Mesendoderm (in vitro differentiated cells): ENCODE data around the gene TNFSF10.

Experiments used
- DNase-seq: peaks from one replicate; pipeline ENCODE4 v3.0.0; 2013
- H2AK5ac ChIP-seq: 2 replicates; pipeline ENCODE4 v1.6.1; 2013; ENCODE audit warnings: low read length, inconsistent platforms
- H2BK120ac ChIP-seq: 2 replicates; pipeline ENCODE4 v1.6.1; 2013; ENCODE audit warnings: low read depth, mild to moderate bottlenecking, low read length, moderate library complexity, mixed read lengths
- H2BK15ac ChIP-seq: replicated peaks from 2 replicates; pipeline ENCODE4 v1.6.1; 2013; ENCODE audit warnings: low read depth, mild to moderate bottlenecking, moderate library complexity
- H2BK5ac ChIP-seq: 2 replicates; pipeline ENCODE4 v1.6.1; 2013; ENCODE audit warnings: low read length, inconsistent platforms
- H3K18ac ChIP-seq: 2 replicates; pipeline ENCODE4 v1.6.1; 2013; ENCODE audit warnings: mild to moderate bottlenecking, low read length, mixed read lengths
- H3K23ac ChIP-seq: one replicate; pipeline ENCODE4 v1.6.1; 2013; ENCODE audit warnings: low read length
- H3K27ac ChIP-seq: 2 replicates; pipeline ENCODE4 v1.5.1; 2013; ENCODE audit warnings: low read depth, mild to moderate bottlenecking, inconsistent platforms, low read length, moderate library complexity
- H3K27me3 ChIP-seq: 2 replicates; pipeline ENCODE4 v1.6.1; 2013; ENCODE audit warnings: low read length, control low read depth, mild to moderate bottlenecking, inconsistent platforms; ENCODE audit not compliant: insufficient read depth, poor library complexity
- H3K36me3 ChIP-seq: 2 replicates; pipeline ENCODE4 v1.6.1; 2013; ENCODE audit warnings: low read length, inconsistent platforms; ENCODE audit not compliant: control insufficient read depth, insufficient read depth
- H3K4ac ChIP-seq: one replicate; pipeline ENCODE4 v1.6.1; 2013; ENCODE audit warnings: low read depth, mild to moderate bottlenecking, low read length, moderate library complexity
- H3K4me1 ChIP-seq: 2 replicates; pipeline ENCODE4 v1.6.1; 2013; ENCODE audit warnings: low read depth, low read length, inconsistent platforms; ENCODE audit not compliant: control insufficient read depth
- H3K4me2 ChIP-seq: 2 replicates; pipeline ENCODE4 v1.6.1; 2013; ENCODE audit warnings: low read length
- H3K4me3 ChIP-seq: 2 replicates; pipeline ENCODE4 v1.5.1; 2013; ENCODE audit warnings: mild to moderate bottlenecking, low read length
- H3K56ac ChIP-seq: one replicate; pipeline ENCODE4 v1.6.1; 2013; ENCODE audit warnings: low read length
- H3K79me1 ChIP-seq: 2 replicates; pipeline ENCODE4 v1.6.1; 2013; ENCODE audit warnings: low read length, inconsistent platforms
- H3K79me2 ChIP-seq: 2 replicates; pipeline ENCODE4 v1.6.1; 2013; ENCODE audit warnings: mild to moderate bottlenecking, low read length; ENCODE audit not compliant: control insufficient read depth, insufficient read depth
- H3K9ac ChIP-seq: 2 replicates; pipeline ENCODE4 v1.6.1; 2013; ENCODE audit warnings: low read length, inconsistent platforms
- H4K5ac ChIP-seq: one replicate; pipeline ENCODE4 v1.6.1; 2013; ENCODE audit warnings: low read length
- H4K8ac ChIP-seq: one replicate; pipeline ENCODE4 v1.6.1; 2013; ENCODE audit warnings: low read depth, mild to moderate bottlenecking, control low read depth, low read length, moderate library complexity
- WGBS: extraction: QIAGEN DNeasy Blood & Tissue Kit; methylation state at CpG from one replicate; pipeline ENCODE4 v1.1.7; 2013; ENCODE audit warnings: low lambda C conversion rate, missing lambda C conversion rate; ENCODE audit not compliant: insufficient coverage; ENCODE audit errors: extremely low coverage; 5-methylcytosine and 5-hydroxymethylcytosine counted together

Gene TNFSF10

DNA sequence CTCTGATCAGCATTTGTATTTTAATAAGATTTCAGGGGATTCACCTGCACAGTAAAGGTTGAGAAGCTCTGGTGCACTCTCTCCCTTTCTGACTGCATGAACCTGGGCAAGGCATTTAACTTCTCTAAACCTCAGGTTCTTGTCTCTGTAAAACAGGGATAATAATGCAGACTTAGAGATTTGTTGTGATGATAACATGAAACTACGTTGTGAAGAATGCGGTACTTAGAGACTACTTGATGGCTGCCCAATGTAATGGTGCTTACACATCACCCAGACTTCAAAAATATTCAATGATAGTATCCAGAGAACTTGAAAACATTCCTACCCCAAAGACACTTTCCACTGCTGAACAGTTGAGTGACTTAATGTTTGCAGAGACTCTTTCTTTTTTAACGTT, 19.8 kb upstream of the TNFSF10 start:
- H3K23ac ChIP-seq, result no peak overlapping the region
- no peak overlapping the region for H2BK120ac ChIP-seq
- H3K56ac ChIP-seq, result no peak overlapping the region
- H4K8ac ChIP-seq, result no peak overlapping the region
- H3K4ac ChIP-seq, result no peak overlapping the region
- no peak overlapping the region for H3K18ac ChIP-seq
- H3K79me2 ChIP-seq, result no peaks in the 10 kb centered on the region
- no peak overlapping the region for H2BK5ac ChIP-seq
- no peaks in the 10 kb centered on the region for H3K27me3 ChIP-seq
- no peak overlapping the region for H2BK15ac ChIP-seq
- no CpG with 5 or more reads among the region's 3 CpGs for WGBS
- H3K4me1 ChIP-seq, result no peaks in the 10 kb centered on the region
- no peaks in the 10 kb centered on the region for H3K79me1 ChIP-seq
- no peak overlapping the region for H4K5ac ChIP-seq
- no peak for DNase-seq
- H3K27ac ChIP-seq, result no peak overlapping the region
- no peaks in the 10 kb centered on the region for H3K36me3 ChIP-seq
- H3K4me2 ChIP-seq, result no peak overlapping the region
- H3K9ac ChIP-seq, result no peak overlapping the region
- H3K4me3 ChIP-seq, result no peak overlapping the region
- no peak overlapping the region for H2AK5ac ChIP-seq

- Histone ChIP-seq H2AK5ac (no peak overlapping the region), H3K4me1 (no peaks in the 10 kb centered on the region), H3K79me2 (no peaks in the 10 kb centered on the region), H3K79me1 (no peaks in the 10 kb centered on the region), H2BK120ac (no peak overlapping the region), H3K23ac (no peak overlapping the region), H2BK5ac (no peak overlapping the region), H3K4me2 (no peak overlapping the region), H3K4ac (no peak overlapping the region), H3K27ac (no peak overlapping the region), H3K9ac (no peak overlapping the region), H3K56ac (no peak overlapping the region), H3K4me3 (no peak overlapping the region), H3K27me3 (no peaks in the 10 kb centered on the region), H3K36me3 (no peaks in the 10 kb centered on the region), H4K8ac (no peak overlapping the region), H2BK15ac (no peak overlapping the region), H3K18ac (no peak overlapping the region), H4K5ac (no peak overlapping the region)
- DNase-seq, result no peak
Observed at GRCh38 chr3:172541945-172542488, 18.8 kb upstream of the TNFSF10 start.

DNA sequence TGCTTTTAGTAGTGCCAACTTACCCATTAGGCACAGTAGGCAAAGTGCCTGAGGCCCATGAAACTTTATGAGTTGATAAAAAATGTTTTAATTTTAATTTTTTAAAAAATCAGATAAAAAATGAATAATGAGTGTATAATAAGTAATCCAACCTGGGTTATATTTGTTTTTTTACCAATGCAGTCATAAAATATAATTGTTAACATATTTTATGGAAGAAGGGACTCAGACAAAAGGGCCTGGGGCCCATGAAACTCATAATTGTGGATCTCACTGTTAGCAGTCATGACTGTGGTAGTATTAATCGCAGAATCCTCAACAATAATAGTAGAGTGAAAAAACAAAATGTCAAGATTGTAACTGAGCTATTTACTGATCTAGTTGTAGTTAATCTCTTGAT, 16.8 kb upstream of the TNFSF10 start:
- DNase-seq, result no peak
- Histone ChIP-seq H3K4ac (no peak overlapping the region), H3K4me1 (no peaks in the 10 kb centered on the region), H3K18ac (no peak overlapping the region), H2BK5ac (no peak overlapping the region), H2BK120ac (no peak overlapping the region), H3K4me2 (no peak overlapping the region), H3K79me2 (no peaks in the 10 kb centered on the region), H3K36me3 (no peaks in the 10 kb centered on the region), H4K5ac (no peak overlapping the region), H3K4me3 (no peak overlapping the region), H2BK15ac (no peak overlapping the region), H2AK5ac (no peak overlapping the region), H3K9ac (no peak overlapping the region), H3K79me1 (no peaks in the 10 kb centered on the region), H3K27me3 (no peaks in the 10 kb centered on the region), H3K27ac (no peak overlapping the region), H3K56ac (no peak overlapping the region), H4K8ac (no peak overlapping the region), H3K23ac (no peak overlapping the region)
- WGBS, result no CpG with 5 or more reads among the region's 1 CpG

DNA sequence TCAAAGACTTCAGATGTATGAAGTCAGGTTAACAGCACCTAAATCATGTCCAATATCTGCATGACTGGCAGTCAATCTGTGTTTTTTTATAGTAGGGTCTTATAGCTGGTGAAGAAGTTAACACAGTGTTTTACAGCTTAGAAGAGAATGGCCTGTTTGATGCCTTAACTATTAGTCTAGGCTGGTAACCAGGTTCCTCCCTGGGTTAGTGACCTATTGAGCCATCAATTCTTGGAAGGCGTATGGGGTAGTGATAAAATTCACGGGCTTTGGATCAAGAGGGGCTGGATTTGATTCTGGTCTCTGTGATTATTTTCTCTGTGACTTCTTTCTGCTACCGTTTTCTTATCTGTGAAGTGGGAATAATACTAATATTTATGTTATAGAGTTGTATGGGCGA, 16.0 kb upstream of the TNFSF10 start:
- H4K8ac ChIP-seq, result no peak overlapping the region
- no peaks in the 10 kb centered on the region for H3K79me2 ChIP-seq
- H3K18ac ChIP-seq, result no peak overlapping the region
- no peak overlapping the region for H2BK120ac ChIP-seq
- no peak overlapping the region for H2AK5ac ChIP-seq
- H3K27me3 ChIP-seq, result no peaks in the 10 kb centered on the region
- no peak overlapping the region for H3K56ac ChIP-seq
- H2BK15ac ChIP-seq, result no peak overlapping the region
- DNase-seq, result no peak
- no peaks in the 10 kb centered on the region for H3K36me3 ChIP-seq
- H3K4ac ChIP-seq, result no peak overlapping the region
- H3K9ac ChIP-seq, result no peak overlapping the region
- H3K27ac ChIP-seq, result no peak overlapping the region
- H3K4me3 ChIP-seq, result no peak overlapping the region
- H4K5ac ChIP-seq, result no peak overlapping the region
- no peak overlapping the region for H2BK5ac ChIP-seq
- H3K23ac ChIP-seq, result no peak overlapping the region
- no CpG with 5 or more reads among the region's 4 CpGs for WGBS
- H3K4me1 ChIP-seq, result no peaks in the 10 kb centered on the region
- H3K4me2 ChIP-seq, result no peak overlapping the region
- H3K79me1 ChIP-seq, result no peaks in the 10 kb centered on the region

DNA sequence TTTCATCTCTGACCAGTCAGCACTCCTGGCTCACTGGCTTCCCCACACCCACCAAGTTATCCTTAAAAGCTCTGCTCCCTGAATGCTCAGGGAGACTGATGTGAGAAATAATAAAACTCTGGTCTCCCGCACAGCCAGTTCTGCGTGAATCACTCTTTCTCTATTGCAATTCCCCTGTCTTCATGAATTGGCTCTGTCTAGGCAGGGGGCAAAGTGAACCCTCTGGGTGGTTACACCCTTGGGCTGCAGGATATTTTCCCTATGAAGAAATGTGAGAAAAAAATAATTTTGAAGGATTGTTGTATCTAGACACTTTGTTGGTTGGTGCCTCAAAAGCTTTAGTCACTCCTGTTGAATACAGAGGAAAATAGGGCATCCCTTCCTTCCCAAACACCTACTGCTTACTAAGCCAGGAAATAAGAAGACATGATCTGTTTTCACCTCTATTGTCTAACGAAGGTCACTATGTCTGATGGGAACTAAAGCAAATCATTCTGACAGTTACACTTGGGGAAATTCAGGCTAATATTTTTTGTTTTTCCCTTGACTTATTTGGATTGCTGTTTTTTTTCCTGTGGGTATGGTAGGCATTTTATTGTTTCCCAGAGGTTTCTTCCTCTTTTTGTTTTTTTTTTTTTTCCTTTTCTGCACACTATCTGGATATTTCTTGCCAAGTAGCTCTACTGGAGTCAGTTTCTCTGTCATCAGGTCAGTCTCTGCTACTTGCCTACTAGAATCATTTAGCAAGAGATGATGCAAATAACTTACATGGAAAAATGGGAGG, 15.3 kb upstream of the TNFSF10 start:
- Histone ChIP-seq H3K27me3 (no peaks in the 10 kb centered on the region), H3K79me1 (no peaks in the 10 kb centered on the region)
- no peak for DNase-seq

More for the DNA sequence above, 15.3 kb upstream of the TNFSF10 start:
- Histone ChIP-seq H3K27ac (no peak overlapping the region), H2AK5ac (no peak overlapping the region), H3K23ac (no peak overlapping the region), H3K4me3 (no peak overlapping the region), H3K18ac (no peak overlapping the region), H3K79me2 (no peaks in the 10 kb centered on the region), H2BK120ac (no peak overlapping the region), H3K4me2 (no peak overlapping the region), H4K5ac (no peak overlapping the region), H3K36me3 (no peaks in the 10 kb centered on the region), H2BK5ac (no peak overlapping the region), H4K8ac (no peak overlapping the region), H3K4me1 (no peaks in the 10 kb centered on the region), H2BK15ac (no peak overlapping the region), H3K4ac (no peak overlapping the region), H3K9ac (no peak overlapping the region), H3K56ac (no peak overlapping the region)
- no CpG with 5 or more reads among the region's 3 CpGs for WGBS
